Measurements from ENCODE around the gene CRKL.

CRKL gene

DNA sequence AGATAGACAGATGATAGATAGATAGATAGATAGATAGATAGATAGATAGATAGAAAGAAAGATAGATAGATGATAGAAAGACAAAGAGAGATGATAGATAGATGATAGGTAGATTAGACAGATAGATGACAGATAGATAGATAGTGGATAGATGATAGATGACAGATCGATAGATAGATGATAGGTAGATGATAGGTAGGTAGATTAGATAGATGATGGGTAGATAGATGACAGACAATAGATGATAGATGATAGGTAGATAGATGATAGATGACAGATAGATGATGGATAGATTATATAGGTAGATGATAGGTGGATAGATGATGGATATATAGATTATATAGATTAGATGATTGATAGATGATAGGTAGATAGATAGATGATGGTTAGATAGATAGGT lies 69.2 kb downstream of the CRKL start:
- DNase-seq = no peak

DNA sequence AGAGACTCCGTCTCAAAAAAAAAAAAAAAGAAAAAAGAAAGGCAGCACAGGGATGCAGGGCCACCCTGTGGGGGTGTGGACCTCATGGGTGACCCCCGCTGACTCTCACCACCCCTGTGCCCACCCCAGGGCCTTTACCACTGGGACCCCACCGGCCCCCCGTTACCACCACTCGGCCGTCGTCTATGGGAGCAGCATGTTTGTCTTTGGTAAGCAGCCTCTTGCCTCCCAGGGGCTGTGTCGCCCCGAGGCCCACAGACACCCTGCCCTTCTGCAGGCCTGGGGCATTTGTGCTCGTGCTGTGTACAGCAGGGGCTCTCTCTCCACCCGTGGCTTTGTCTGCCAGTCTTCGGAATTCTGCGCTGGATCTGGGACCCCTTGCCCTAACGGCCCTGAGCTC lies 70.2 kb downstream of the CRKL start:
- DNase-seq = no peak

DNA sequence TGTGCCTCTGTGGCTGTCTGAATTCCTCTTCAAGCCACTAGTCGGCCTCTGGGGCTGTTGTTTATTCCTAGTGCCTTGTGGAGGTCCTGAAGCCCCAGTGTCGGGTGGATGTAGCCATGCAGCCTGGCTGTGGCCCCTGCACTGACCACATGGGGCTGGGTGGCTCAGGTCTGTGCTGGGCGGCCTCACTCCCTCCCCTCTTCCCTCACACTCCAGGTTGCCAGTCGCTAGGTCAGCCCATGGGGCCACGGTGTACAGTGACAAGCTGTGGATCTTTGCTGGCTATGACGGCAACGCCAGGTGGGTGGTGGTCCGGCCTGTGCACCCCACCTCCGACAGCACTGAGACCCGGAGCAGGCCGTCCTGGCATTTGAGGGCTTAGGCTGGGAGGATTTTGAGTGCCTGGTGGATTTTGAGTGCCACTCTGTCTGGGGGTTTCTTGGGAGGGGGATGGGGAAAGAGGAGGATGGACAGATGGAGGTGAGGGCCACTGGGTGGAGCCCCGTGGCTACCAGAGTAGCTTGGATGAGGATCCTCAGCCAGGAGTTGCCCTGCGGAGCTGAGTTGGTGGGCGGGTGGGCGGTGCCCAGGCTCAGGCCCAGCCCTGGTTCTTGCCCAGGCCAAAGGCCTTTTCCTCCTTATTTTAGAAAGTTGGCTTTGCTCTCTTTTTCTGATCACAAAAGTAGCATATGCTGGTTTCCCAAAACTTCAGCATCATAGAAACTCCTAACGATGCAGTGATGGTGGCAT lies 71.5 kb downstream of the CRKL start:
- no peak for DNase-seq

DNA sequence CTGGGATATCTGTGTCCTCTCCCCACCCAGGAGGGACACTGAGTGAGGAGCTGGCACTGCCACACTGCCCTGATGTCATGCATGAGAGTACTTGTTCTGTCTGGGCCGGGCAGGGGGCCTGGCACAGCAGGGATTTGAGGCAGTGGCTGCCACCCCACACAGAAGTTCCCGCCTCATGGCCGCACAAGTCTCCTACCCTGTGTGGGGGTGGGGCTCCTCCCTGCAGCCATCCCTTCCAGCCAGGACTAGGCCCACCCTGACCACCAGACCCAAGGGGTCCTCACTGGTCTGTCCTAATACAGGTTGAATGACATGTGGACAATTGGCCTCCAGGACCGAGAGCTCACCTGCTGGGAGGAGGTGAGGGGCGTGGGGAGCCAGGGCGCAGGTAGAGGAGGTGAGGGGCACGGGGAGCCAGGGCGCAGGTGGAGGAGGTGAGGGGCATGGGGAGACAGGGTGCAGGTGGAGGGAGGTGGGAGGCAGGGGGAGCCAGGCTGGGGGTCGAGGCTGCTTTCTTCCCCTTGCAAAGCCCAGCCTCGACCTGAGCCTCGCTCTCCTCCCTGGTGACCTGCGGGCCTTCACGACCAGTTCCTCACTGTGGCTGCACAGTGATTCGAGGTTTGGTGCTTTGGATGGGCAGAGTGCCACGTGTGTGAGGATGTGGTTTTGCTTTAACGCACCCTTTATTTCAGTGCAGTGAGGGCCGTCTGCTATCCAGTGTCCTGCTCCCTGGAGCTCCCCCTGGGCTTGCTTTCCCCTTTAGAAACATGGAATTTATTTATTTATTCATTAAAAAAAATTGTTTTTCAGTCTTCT lies 72.3 kb downstream of the CRKL start:
- DNase-seq = no peak

DNA sequence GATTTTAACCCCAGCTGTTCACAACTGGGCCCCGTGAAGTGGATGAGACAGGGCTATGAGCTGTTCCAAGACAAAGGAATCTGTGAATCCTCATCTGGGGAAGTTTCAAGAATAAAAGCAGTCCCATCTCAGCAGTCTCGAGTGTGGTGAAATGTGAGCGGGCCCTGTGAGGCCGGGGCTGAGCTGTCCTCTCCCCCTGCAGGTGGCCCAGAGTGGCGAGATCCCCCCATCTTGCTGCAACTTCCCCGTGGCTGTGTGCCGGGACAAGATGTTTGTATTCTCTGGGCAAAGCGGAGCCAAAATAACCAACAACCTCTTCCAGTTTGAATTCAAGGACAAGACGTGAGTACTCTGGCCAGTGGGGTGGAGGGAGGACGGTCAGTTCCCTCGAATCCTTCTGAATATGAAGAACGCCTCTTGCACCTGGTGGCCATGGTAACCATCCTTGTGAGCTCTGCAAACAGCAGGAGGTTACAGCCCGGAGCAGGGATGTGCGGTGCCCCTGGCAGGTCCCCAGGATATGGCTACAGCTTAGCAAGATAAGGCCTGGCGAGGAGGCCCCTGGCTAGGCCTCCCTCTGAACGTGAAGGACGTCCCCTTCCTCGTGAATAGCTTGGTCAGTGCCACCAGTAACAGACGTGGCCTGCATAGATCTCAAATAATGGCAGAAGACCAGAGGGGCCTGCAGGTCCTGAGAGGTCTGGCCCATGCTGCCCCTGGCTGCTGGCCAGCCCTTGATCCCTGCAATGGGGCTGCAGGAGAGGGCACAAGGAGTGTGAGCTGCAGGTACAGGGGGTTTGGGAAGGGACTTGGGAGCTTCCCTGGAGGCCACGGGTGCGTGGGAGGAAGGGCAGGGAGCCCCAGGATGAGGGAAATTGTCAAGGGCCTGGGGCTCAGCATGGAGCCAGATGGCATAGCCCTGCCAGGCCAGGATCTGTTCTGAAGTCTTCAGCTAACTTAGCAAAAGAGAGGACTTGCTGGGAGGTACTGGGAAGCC lies 73.3 kb downstream of the CRKL start:
- no peak for DNase-seq

DNA sequence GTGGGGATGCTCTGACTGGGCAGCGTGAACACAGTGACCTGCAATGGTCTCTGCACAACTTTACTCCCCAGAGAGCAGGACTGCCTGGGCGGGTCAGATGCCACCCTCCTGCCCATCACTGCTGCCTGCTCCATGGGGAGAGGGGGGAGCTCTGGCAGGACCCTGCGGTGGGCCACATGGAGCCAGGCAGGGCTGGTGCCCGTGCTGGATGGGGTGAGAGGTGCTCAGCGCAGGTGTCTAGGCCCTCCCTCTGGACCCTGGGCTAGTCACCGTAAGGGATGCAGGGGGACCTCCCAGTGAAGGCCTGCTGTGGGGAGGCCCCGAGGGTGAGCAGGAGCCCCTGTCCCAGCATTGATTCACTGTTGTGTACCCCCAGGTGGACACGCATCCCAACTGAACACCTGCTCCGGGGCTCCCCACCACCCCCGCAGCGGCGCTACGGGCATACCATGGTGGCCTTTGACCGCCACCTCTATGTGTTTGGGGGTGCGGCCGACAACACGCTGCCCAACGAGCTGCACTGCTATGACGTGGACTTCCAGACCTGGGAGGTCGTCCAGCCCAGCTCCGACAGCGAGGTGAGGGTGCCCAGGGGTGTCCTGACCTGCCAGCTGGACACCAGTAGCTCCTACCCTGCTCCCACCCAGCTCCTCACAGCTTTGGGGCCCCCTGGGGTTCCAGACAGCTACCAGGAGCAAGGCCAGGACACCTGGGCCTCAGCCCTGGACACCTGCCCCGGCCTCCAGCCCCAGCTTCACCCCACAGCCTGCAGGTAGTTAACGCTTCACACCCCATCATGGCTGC lies 74.2 kb downstream of the CRKL start:
- DNase-seq = no peak

DNA sequence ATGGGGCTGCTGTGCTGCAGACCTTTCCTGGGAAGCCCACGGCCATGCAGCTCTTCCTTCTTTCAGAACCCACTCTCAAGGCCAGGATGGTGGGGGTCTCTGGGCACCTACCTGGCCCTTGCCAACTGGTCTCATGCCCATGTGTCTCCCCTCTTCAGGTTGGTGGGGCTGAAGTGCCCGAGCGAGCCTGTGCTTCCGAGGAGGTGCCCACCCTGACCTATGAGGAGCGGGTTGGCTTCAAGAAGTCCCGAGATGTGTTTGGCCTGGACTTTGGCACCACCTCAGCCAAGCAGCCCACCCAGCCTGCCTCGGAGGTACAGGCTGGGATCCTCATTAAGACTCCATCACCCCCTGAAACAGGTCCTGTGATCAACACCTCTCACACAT lies 74.8 kb downstream of the CRKL start:
- DNase-seq = no peak

DNA sequence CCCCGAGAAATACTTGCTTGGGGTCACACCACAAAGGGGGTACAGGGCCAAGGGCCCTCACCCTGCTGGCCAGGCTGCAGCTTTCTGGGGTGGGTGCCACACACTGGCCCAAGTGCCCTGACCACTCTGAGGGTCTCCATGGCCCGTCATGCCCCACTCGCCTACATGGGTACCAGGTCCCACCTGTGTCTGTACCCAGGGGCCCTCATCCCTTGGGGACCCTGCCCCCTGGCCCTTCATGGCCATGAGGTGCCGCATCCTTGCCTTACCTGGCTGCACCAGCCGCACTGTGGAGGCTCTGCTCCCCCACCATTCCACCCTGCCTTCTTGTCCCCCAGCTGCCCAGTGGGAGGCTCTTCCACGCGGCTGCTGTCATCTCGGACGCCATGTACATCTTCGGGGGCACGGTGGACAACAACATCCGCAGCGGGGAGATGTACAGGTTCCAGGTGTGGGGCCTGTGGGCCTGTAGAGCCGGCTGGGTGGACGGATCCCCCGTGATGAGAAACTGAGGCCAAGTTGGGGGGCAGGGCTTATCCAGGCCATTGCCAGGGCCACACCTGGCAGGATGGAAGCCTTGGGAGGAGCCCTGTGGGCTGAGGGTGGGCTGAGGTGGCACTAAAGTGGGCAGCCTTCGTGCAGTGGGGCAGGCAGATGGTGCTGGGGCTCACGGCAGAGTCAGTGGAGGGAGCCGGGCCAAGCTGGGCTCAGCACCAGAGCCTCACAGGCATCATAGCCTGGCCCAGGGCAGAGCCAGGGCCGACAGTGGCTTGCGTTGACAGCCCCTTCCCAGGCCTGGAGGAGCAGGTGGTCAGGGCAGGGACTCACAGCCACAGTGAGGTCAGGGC lies 75.5 kb downstream of the CRKL start:
- DNase-seq = no peak

DNA sequence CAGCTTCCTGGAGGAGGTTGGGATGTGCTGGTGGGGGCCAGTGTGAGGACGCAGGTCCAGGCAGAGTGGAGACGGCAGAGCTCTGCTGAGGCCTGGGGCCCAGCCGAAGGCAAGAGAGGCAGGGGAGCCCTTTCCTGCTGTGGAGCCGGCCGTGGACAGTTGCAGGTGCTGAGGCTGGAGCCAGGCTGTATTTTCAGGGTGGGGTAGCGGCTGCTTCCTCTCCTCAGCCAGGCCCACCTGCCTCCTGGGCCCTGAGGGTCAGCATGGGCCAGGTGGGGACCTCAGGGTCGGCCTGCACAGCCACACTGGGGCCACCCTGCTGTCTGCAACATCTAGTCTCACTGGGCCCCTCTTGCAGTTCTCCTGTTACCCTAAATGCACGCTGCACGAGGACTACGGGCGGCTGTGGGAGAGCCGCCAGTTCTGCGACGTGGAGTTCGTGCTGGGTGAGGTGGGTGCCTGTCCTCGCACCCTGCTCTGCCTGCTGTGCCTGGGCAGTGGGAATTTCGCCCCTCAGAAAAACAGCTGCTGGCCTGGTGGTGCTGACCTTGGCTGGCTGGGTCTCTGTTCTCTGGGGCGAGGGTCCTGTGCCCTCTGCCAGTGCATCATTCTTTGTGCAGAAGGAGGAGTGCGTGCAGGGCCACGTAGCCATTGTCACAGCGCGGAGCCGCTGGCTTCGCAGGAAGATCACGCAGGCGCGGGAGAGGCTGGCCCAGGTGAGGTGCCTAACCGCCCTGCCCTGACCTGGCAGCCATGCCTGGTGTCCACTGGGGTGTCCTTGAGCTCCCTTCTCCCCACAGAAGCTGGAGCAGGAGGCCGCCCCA lies 76.3 kb downstream of the CRKL start:
- DNase-seq = no peak

DNA sequence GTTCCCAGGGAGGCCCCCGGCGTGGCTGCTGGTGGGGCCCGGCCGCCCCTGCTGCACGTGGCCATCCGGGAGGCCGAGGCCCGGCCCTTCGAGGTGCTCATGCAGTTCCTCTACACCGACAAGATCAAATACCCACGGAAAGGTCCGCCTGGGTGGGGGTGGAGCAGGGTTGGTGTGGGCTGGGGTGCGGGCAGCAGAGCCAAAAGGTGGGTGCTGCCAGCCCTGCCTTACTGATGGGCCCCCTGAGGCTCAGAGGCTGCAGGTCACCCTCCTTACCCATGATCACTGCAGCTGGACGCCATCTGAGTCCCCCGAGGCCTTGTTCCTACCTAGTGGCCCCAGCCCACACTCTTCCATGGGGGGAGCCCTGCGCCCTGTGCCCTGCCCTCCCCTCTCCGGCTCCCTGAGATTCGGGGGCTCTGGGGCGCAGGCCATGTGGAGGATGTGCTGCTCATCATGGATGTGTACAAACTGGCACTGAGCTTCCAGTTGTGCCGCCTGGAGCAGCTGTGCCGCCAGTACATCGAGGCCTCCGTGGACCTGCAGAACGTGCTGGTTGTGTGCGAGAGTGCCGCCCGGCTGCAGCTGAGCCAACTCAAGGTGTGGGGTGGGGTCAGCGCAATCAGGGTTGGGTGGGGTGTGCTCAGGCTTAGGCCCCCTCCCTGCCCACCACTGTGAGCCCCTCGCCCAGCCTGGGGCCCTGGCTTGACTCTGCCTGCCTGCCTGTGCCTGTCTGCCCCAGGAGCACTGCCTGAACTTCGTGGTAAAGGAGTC lies 77.1 kb downstream of the CRKL start:
- DNase-seq = no peak

DNA sequence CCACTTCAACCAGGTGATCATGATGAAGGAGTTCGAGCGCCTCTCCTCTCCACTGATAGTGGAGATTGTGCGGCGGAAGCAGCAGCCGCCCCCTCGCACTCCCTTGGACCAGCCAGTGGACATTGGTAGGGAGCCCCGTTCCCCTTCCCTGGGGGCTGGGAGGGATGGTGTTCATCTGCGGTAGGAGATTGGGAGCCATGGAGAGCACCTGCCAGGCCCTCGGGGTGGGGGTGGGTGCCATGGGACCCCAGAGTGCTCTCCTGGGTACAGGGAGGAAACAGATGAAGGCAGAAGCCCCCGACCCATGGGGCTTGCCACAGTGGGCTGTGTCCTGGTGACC lies 77.7 kb downstream of the CRKL start:
- no peak for DNase-seq

DNA sequence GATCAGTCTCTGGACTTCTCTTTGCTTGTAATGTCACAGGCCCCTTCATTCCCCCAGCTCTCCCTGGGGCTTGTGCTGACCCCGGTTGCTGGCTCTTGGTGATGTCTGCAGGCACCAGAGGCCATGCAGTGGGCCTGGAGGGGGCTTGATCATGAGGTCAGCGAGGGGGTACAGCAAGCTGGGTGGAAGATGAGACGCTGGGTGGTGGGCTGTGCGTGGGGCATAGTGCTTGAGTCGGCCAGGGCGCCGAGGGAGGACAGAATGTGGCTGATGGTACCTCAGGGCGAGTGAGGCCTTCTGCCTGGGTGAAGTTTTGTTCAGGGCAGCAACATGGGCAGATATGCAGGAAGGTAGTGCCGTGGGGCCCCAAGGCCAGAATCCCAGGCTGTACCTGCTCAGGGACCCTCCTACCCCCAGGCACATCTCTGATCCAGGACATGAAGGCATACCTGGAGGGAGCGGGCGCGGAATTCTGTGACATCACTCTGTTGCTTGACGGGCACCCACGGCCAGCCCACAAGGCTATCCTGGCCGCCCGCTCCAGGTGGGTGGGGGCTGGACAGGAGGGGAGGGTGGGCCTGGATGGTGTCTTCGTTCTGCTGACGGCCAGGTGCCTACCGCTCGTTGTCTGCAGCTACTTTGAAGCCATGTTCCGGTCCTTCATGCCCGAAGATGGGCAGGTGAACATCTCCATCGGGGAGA lies 78.3 kb downstream of the CRKL start:
- DNase-seq = no peak

DNA sequence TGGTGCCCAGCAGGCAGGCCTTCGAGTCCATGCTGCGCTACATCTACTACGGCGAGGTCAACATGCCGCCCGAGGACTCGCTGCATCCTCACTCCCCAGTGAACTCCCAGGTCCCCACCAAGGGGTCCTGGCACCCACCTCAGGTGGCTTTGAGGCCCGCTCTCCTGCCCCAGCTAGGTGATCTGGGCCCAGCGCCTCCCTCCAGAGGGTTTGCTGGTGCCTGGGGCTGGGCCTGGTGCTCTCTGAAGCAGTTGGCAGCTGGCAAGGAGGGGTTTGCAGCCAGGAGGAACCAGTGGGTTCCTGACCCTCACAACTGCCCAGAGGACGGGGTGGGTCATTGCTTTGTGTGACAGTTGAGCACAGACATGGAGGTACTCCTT lies 78.8 kb downstream of the CRKL start:
- DNase-seq = no peak

DNA sequence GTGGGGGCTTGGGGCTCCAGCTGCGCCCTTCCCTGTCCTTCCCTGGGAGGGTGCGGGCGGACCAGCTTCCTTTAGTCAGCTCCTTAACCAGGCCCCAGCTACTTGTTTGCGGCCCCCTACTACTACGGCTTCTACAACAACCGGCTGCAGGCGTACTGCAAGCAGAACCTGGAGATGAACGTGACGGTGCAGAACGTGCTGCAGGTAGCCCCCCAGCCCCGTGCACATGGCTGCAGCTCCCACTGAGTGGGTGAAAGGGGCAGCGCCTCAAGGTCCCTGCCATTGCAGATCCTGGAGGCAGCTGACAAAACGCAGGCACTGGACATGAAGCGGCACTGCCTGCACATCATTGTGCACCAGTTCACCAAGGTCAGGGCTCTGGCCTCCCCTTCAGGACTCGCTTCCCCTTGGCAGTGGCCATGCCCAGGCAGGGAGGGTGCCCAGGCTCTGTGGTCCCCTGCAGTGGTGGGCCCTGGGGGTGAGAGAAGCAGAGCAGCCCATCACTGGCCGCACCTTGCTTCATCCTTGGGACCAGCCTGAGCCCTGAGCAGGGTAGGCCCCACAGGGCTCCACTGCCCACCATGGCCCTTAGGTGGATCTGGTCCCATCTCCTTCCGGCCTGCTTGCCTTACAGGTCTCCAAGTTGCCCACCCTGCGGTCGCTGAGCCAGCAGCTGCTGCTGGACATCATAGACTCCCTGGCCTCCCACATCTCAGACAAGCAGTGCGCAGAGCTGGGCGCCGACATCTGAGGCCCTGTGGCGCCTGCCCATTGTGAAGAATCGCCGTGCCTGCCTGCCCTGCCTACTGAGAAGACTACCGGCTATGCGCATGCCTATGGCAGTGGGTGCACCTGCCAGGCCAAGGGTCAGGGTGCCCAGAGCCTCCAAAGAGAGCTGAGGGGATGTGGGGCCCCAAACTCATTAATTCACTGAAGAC lies 79.7 kb downstream of the CRKL start:
- no peak for DNase-seq

DNA sequence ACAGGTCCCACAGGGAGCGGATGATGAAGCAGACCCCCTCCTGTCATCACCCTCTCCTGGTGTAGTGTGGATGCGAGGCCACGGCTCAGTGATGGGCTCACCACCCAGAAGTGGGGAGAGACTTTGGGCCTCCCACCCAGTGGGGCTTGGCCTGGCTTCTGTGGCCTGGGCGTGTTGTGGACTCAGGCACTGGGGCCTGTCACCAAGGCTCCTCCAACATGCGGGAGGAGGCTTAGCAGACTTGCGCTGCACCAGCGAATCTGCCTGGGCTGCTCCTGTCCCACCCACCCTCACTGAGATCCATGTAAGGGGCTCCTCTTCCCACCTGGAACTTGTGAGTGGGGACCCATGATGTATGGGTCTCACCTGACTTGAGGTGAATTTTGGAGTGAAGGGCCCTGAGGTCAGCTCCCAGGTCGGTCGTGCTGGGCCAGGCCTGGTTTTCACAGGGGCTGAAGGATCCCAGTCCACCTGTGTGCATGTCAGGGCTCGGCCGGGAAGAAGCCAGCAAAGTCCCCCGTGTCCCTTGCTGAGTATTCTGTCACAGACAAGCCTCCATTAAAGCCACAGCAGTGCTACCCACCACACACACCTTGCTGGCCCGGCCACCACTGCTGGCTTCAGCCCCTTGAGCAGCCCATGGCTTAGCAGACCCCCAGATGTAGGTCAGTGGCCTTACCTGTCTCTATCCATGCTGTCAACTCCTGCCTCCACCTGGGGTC lies 80.5 kb downstream of the CRKL start:
- no peak for DNase-seq

DNA sequence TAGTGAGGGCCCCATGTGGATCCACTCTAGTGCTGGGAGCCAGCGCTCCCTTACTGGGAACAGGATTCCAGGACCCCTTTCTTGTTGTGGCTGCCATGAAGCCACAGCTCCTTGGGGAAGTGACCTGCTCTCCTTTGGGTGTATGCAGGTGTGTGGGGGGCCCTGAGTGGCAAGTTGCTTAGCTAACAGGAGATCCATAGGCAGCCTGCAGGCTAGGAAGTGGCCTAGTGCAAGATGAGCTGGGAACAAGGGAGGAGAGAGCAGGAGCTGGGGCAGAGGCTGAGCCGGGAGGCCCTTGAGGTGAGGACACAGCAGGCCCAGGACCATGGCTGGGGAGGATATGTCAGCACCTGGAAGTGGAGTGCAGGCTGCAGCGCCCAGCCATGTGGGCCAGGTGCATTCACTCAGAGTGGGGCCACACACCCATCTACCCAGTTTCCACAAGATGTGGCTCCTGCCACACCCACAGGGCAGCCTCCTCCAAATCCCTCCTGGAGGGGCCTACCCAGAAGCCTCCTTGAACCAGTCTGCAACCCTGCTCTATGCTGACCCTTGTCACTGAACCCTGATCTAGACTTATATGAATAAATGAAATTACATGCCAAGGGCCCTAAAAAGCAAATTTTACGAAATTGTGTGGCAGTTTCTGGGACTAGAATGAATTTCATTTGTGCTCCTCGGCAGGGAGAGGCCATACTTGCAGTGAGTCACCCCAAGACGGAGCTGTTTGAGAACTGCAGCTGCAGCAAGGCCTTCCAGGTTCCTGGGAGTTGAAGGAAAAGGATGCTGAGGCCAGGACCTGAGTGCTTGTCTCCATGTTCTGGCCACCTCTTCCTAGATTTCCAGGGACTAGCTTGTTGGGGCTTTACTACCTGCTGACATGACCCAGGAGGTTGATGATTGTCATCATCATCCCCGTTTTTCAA lies 81.5 kb downstream of the CRKL start:
- DNase-seq = no peak

Measured in NCI-H1092 (cell line).